Esophagus muscularis mucosa (tissue), 4 donors: ENCODE results near the gene RPS19BP1. TPM values are rescaled to one million over a fixed set of nuclear protein-coding genes. Genes with fewer than 3 reads are reported as not detected.

Experiments used
- DNase-seq: peaks from one replicate; pipeline ENCODE4 v3.0.0-alpha.2; 2017; ENCODE audit errors: extremely low spot score
- H3K27ac ChIP-seq, 4 donors: fragments of 200-600 bp; sonication (generic); replicated peaks in 1 of 4; 1 replicate in 3 of 4; 2 replicates in 1 of 4; pipeline ENCODE4 v1.5.1; 2016 to 2019; ENCODE audit warnings: mild to moderate bottlenecking in 1 of 4
- H3K27me3 ChIP-seq, 4 donors: fragments of 200-600 bp; sonication (generic); one replicate each; pipeline versions ENCODE4 v1.5.1 to v1.6.0; 2016 to 2019
- H3K36me3 ChIP-seq, 4 donors: fragments of 200-600 bp; sonication (generic); one replicate each; pipeline ENCODE4 v1.5.1; 2016 to 2019
- H3K4me1 ChIP-seq, 4 donors: fragments of 200-600 bp; sonication (generic); one replicate each; pipeline ENCODE4 v1.5.1; 2016 to 2019
- H3K4me3 ChIP-seq, 4 donors: fragments of 200-600 bp; sonication (generic); 1 replicate in 2 of 4; 2 replicates in 2 of 4; pipeline ENCODE4 v1.5.1; 2016 to 2019; ENCODE audit warnings: mild to moderate bottlenecking in 4 of 4, moderate library complexity in 1 of 4
- H3K9me3 ChIP-seq, 4 donors: fragments of 200-600 bp; sonication (generic); 1 replicate in 3 of 4; 2 replicates in 1 of 4; pipeline ENCODE4 v1.5.1; 2016 to 2019
- CTCF ChIP-seq, 3 experiments: fragments of 200-600 bp in 2 of 3; fragments of 450-650 bp in 1 of 3; sonication (generic) in 2 of 3; IDR thresholded peaks; one replicate each; pipeline ENCODE4 v1.5.1; 2017 to 2019; ENCODE audit warnings: antibody characterized with exemption in 3 of 3, mild to moderate bottlenecking in 2 of 3, moderate library complexity in 1 of 3
- EP300 ChIP-seq: sonication (generic); formaldehyde crosslinking; IDR thresholded peaks from one replicate; pipeline ENCODE4 v1.6.1; 2017; ENCODE audit warnings: antibody characterized with exemption
- POLR2A ChIP-seq: fragments of 450-650 bp; IDR thresholded peaks from one replicate; pipeline ENCODE4 v1.6.1; 2017; ENCODE audit warnings: antibody characterized with exemption, moderate library complexity, mild to moderate bottlenecking, low read depth
- POLR2AphosphoS5 ChIP-seq, 2 donors: sonication (generic); formaldehyde crosslinking; IDR thresholded peaks; one replicate each; pipeline ENCODE4 v1.6.1; 2017; ENCODE audit warnings: antibody characterized with exemption in 2 of 2
- WGBS: methylation state at CpG from one replicate; pipeline ENCODE4 v1.1.5; 2018; 5-methylcytosine and 5-hydroxymethylcytosine counted together
- intact Hi-C: fragments of 100-400 bp; cut with DNase I; formaldehyde crosslinking; loops from one replicate; pipeline ENCODE4 v1.15.1; 2023
- total RNA-seq, 4 donors: library from RNA; depleted of rRNA; stranded (reverse); fragments of >200 nt; gene quantifications; one replicate each; pipeline versions ENCODE4 v1.1.0 to v1.2.1, GENCODE V29; 2016

The RPS19BP1 gene
- total RNA-seq, 4 donors from 2014 or later = 158 to 202 (median 177) TPM

GRCh38 chr22:39577900-39578299 lies 45.4 kb upstream of the RPS19BP1 start:
- intact Hi-C loops = no loop called here
- H3K9me3 ChIP-seq = no peaks in the 10 kb centered on the region
- H3K27me3 ChIP-seq = peaks cover 0 to 57% (median 0%) of the 10 kb centered on the region in 4 donors
- TF ChIP-seq CTCF (IDR thresholded peaks at IDR 0.05) = no peak
- TF ChIP-seq EP300 = no peak
- TF ChIP-seq POLR2A = no peak
- TF ChIP-seq POLR2AphosphoS5 (IDR thresholded peaks at IDR 0.05) = no peak
- no peaks in the 10 kb centered on the region for H3K36me3 ChIP-seq
- no peaks in the 10 kb centered on the region for H3K4me1 ChIP-seq
- DNase-seq = no peak
- H3K4me3 ChIP-seq = no peak overlapping the region
- H3K27ac ChIP-seq = no peak overlapping the region
- WGBS = 87% methylated on average over 7 of the region's 7 CpGs

DNA sequence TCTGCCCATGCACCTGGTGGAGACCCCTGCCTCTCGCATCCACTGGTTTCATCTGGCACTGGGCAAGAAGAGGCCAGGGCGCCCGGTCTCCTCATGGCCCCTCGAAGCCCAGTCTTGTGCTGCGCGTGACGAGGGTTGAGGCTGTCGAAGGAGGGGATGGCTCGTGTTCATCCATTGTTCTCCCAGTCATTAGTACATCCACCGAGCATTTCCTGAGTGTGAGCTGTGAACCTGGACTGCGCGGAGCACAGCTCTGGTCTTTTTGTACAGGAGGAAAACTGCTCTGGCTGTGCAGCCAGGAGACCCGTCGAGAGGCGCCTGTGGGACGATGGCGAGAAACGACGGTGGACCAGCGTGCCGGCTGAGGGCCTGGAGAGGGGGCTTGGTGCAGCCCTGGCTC lies 44.8 kb upstream of the RPS19BP1 start:
- Histone ChIP-seq H3K27me3 (peaks cover 0 to 61% (median 0%) of the 10 kb centered on the region in 4 donors), H3K27ac (no peak overlapping the region), H3K4me1 (no peaks in the 10 kb centered on the region), H3K36me3 (no peaks in the 10 kb centered on the region), H3K9me3 (no peaks in the 10 kb centered on the region), H3K4me3 (no peak overlapping the region)
- no peak for DNase-seq
- no peak for TF ChIP-seq EP300
- TF ChIP-seq POLR2AphosphoS5 (IDR thresholded peaks at IDR 0.05) = no peak
- no peak for TF ChIP-seq CTCF (IDR thresholded peaks at IDR 0.05)
- TF ChIP-seq POLR2A = no peak
- intact Hi-C loops = no loop called here
- WGBS = 97% methylated on average over 9 of the region's 21 CpGs

DNA sequence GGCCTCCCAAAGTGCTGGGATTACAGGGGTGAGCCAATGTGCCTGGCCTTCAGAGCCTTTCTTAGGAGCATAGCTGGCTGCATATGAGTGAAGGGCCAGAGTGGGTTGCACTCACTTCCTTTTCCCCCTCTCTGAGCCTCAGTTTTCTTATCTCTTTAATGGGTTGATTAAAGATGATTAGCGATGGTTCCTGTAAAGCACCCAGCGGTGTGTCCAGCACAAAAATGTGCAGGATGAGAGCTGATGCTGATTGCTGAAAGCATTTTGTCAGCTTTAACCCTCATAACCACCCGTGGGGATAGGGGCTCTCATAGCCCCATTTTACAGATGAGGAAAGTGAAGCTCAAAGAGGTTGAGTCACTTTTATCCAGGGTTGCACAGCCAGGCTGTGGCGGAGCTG lies 43.5 kb upstream of the RPS19BP1 start:
- no peak for DNase-seq
- H3K4me1 ChIP-seq = no peaks in the 10 kb centered on the region
- no peak for TF ChIP-seq POLR2AphosphoS5 (IDR thresholded peaks at IDR 0.05)
- no peak for TF ChIP-seq EP300
- no peak for TF ChIP-seq CTCF (IDR thresholded peaks at IDR 0.05)
- no peak for TF ChIP-seq POLR2A
- WGBS = 87% methylated on average over 4 of the region's 4 CpGs
- intact Hi-C loops = no loop called here
- H3K27me3 ChIP-seq = peaks cover 0 to 60% (median 0%) of the 10 kb centered on the region in 4 donors
- no peak overlapping the region for H3K27ac ChIP-seq
- H3K9me3 ChIP-seq = no peaks in the 10 kb centered on the region
- H3K4me3 ChIP-seq = no peak overlapping the region
- no peaks in the 10 kb centered on the region for H3K36me3 ChIP-seq

- no peaks in the 10 kb centered on the region for H3K9me3 ChIP-seq
- no peaks in the 10 kb centered on the region for H3K4me1 ChIP-seq
- TF ChIP-seq POLR2AphosphoS5 (IDR thresholded peaks at IDR 0.05) = no peak
- TF ChIP-seq POLR2A = no peak
- no peak for TF ChIP-seq CTCF (IDR thresholded peaks at IDR 0.05)
- TF ChIP-seq EP300 = no peak
- intact Hi-C loops = no loop called here
- WGBS = 84% methylated on average over 2 of the region's 2 CpGs
- no peak overlapping the region for H3K4me3 ChIP-seq
- no peaks in the 10 kb centered on the region for H3K36me3 ChIP-seq
- H3K27me3 ChIP-seq = peaks cover 0 to 60% (median 0%) of the 10 kb centered on the region in 4 donors
- H3K27ac ChIP-seq = no peak overlapping the region
- DNase-seq = no peak
Measured at GRCh38 chr22:39575552-39575825, 42.9 kb upstream of the RPS19BP1 start.

- WGBS = 84% methylated on average over 5 of the region's 14 CpGs
Measured at GRCh38 chr22:39574779-39575551, 42.4 kb upstream of the RPS19BP1 start.

More at GRCh38 chr22:39574779-39575551, 42.4 kb upstream of the RPS19BP1 start:
- TF ChIP-seq POLR2AphosphoS5 (IDR thresholded peaks at IDR 0.05) (no peak), CTCF (IDR thresholded peaks at IDR 0.05) (no peak), POLR2A (no peak), EP300 (no peak)
- H3K27me3 ChIP-seq = peaks cover 0 to 57% (median 0%) of the 10 kb centered on the region in 4 donors
- no peaks in the 10 kb centered on the region for H3K9me3 ChIP-seq
- H3K27ac ChIP-seq = no peak overlapping the region
- H3K4me1 ChIP-seq = no peaks in the 10 kb centered on the region
- intact Hi-C loops = no loop called here
- no peak for DNase-seq
- H3K4me3 ChIP-seq = no peak overlapping the region
- H3K36me3 ChIP-seq = no peaks in the 10 kb centered on the region
